Thyroid gland (tissue), 4 donors: ENCODE measurements around the gene MRPS26. TPM values are rescaled to one million over a fixed set of nuclear protein-coding genes. Genes with fewer than 3 reads are reported as not detected.
A peak's percentile ranks its signal among the peaks of the same experiment; 100 is the strongest.

Source experiments
- DNase-seq, 2 donors: peaks; one replicate each; pipeline ENCODE4 v3.0.0-alpha.2; 2019
- H3K27ac ChIP-seq, 3 donors: fragments of 200-600 bp; sonication (generic); 1 replicate in 2 of 3; 2 replicates in 1 of 3; pipeline ENCODE4 v1.5.1; 2016 to 2019; ENCODE audit warnings: mild to moderate bottlenecking in 1 of 3, moderate library complexity in 1 of 3
- H3K27me3 ChIP-seq: fragments of 200-600 bp; sonication (generic); one replicate; pipeline ENCODE4 v1.5.1; 2019
- H3K36me3 ChIP-seq, 2 donors: fragments of 200-600 bp; sonication (generic); one replicate each; pipeline ENCODE4 v1.5.1; 2016 to 2019
- H3K4me1 ChIP-seq, 2 donors: fragments of 200-600 bp; sonication (generic); one replicate each; pipeline ENCODE4 v1.5.1; 2017 to 2019
- H3K4me3 ChIP-seq, 3 donors: fragments of 200-600 bp; sonication (generic); replicated peaks in 1 of 3; 1 replicate in 2 of 3; 2 replicates in 1 of 3; pipeline ENCODE4 v1.5.1; 2016; ENCODE audit warnings: mild to moderate bottlenecking in 1 of 3
- H3K9me3 ChIP-seq: fragments of 200-600 bp; sonication (generic); one replicate; pipeline ENCODE4 v1.5.1; 2017
- CTCF ChIP-seq, 6 experiments: fragments of 200-600 bp in 3 of 6; fragments of 450-650 bp in 3 of 6; sonication (generic) in 3 of 6; IDR thresholded peaks; one replicate each; pipeline ENCODE4 v1.5.1; 2016 to 2019; ENCODE audit warnings: antibody characterized with exemption in 6 of 6, mild to moderate bottlenecking in 2 of 6, inconsistent platforms in 1 of 6, moderate library complexity in 1 of 6
- POLR2A ChIP-seq, 2 donors: fragments of 450-650 bp; IDR thresholded peaks; one replicate each; pipeline ENCODE4 v1.6.1; 2017; ENCODE audit warnings: antibody characterized with exemption in 2 of 2, mild to moderate bottlenecking in 2 of 2, moderate library complexity in 1 of 2
- WGBS, 2 donors: methylation state at CpG; one replicate each; pipeline ENCODE4 v1.1.5; 2017; 5-methylcytosine and 5-hydroxymethylcytosine counted together
- intact Hi-C: fragments of 100-400 bp; cut with DNase I; formaldehyde crosslinking; loops from one replicate; pipeline ENCODE4 v1.15.1; 2023
- total RNA-seq, 4 donors: library from RNA; depleted of rRNA; stranded (reverse); fragments of >200 nt; gene quantifications; one replicate each; pipeline ENCODE4 v1.2.3, GENCODE V29; 2016

The MRPS26 gene
- total RNA-seq, 4 donors from 2014 or later = 56.3 to 148 (median 86.4) TPM

GRCh38 chr20:3045042-3045815, 623 bp upstream of the MRPS26 start:
- Histone ChIP-seq H3K4me3 (peak overlapping the region; percentile 87 to 96 (median 89)), H3K9me3 (no peaks in the 10 kb centered on the region), H3K4me1 (peaks cover 16 to 20% of the 10 kb centered on the region in 2 donors), H3K27me3 (no peaks in the 10 kb centered on the region), H3K27ac (peak overlapping the region; percentile 64 to 88 (median 83)), H3K36me3 (peaks cover 15 to 24% of the 10 kb centered on the region in 2 donors)
- intact Hi-C loops = no loop called here
- 4 to 5% methylated on average over 17 to 21 of the region's 24 CpGs for whole genome bisulfite sequencing, 2 donors
- TF ChIP-seq CTCF (IDR thresholded peaks at IDR 0.05) (no peak), POLR2A (IDR thresholded peaks at IDR 0.05) (no peak)
- DNase-seq = peak; percentile 77 to 79

GRCh38 chr20:3046677-3047462, 1.0 kb downstream of the MRPS26 start:
- Histone ChIP-seq H3K27me3 (no peaks in the 10 kb centered on the region), H3K4me1 (peaks cover 10 to 17% of the 10 kb centered on the region in 2 donors), H3K27ac (peak overlapping the region in 2 of 3 donors; percentile 64 to 83), H3K36me3 (peaks cover 15 to 24% of the 10 kb centered on the region in 2 donors), H3K9me3 (no peaks in the 10 kb centered on the region), H3K4me3 (peak overlapping the region; percentile 87 to 96 (median 89))
- WGBS, 2 donors = 49 to 52% methylated on average over 29 of the region's 39 CpGs
- peak; percentile 64 to 75 for DNase-seq
- TF ChIP-seq POLR2A (IDR thresholded peaks at IDR 0.05) (peak in 1 of 2 donors; percentile 52), CTCF (IDR thresholded peaks at IDR 0.05) (no peak)
- intact Hi-C loops = no loop called here

- WGBS, 2 donors = 88 to 90% methylated on average over 12 to 14 of the region's 14 CpGs
- H3K4me1 ChIP-seq = peaks cover 9 to 16% of the 10 kb centered on the region in 2 donors
- H3K9me3 ChIP-seq = no peaks in the 10 kb centered on the region
- intact Hi-C loops = no loop called here
- no peak for DNase-seq
- H3K27me3 ChIP-seq = no peaks in the 10 kb centered on the region
- H3K4me3 ChIP-seq = no peak overlapping the region
- no peak for TF ChIP-seq POLR2A (IDR thresholded peaks at IDR 0.05)
- no peak for TF ChIP-seq CTCF (IDR thresholded peaks at IDR 0.05)
- peaks cover 15 to 24% of the 10 kb centered on the region in 2 donors for H3K36me3 ChIP-seq
- no peak overlapping the region for H3K27ac ChIP-seq
Observed at GRCh38 chr20:3047486-3048419, 1.9 kb downstream of the MRPS26 start.

GRCh38 chr20:3051385-3052019, 5.7 kb downstream of the MRPS26 start:
- no peaks in the 10 kb centered on the region for H3K27me3 ChIP-seq
- no peak for TF ChIP-seq CTCF (IDR thresholded peaks at IDR 0.05)
- TF ChIP-seq POLR2A (IDR thresholded peaks at IDR 0.05) = no peak
- DNase-seq = no peak
- peaks cover 9 to 11% of the 10 kb centered on the region in 2 donors for H3K4me1 ChIP-seq
- no peaks in the 10 kb centered on the region for H3K9me3 ChIP-seq
- 72 to 85% methylated on average over 7 of the region's 7 CpGs for WGBS, 2 donors
- no peak overlapping the region for H3K4me3 ChIP-seq
- H3K27ac ChIP-seq = no peak overlapping the region
- peaks cover 15 to 24% of the 10 kb centered on the region in 2 donors for H3K36me3 ChIP-seq
- intact Hi-C loops = loop anchor here (10.0 kb wide), 2 partner anchors 63 to 273 kb away; no protein-coding TSS in a partner anchor
